OCI-M2 (cell line): Measurements from ENCODE around the gene WNT16.
"Not testable (repeated sequence)": the region's sequence is repeated elsewhere in the genome, so short reads cannot be mapped to it uniquely, and the experiment has no call there.

Experiments used
- DNase-seq: peaks from one replicate; lab custom pipeline; 2025; ENCODE audit not compliant: unreplicated experiment; lab: John Stamatoyannopoulos, UW

The WNT16 gene

DNA sequence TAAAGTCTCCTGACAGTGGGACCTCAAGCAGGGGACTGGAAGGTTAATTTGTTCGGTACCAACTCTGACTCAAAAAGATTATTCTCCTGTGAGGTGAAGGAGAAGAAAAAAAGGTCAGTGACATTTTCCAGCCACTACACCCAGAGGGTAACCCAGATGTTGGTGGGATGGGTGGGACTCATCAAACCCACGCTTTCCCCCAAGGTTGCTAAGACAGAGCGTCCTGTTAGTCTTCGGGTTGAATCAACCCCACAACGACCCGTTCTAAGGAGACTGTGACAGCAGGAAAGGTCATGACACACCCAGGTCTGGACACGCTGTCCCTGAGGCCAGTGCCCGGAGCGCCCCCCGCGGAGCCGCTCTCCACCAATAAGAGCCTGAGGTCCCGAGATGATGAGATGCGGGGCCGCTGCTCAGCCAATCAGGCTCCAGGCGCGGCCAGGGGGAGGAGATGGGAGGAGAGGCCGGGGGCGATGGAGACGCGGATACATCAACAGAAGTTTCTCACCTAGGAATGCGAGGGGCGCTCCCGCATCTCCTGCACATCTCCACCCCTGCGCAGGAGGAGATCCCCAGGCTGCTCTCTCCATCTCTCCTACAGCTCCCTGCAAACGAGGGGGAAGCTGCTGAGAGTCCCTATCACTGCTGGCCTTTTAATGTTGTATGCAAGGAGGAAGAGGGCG lies at the start of gene WNT16:
Gene WNT16, plus strand, starts transcription at position 493 of the 683 bp plus-strand sequence. CDS start 293 bp downstream, outside the sequence.
- no peak for DNase-seq

DNA sequence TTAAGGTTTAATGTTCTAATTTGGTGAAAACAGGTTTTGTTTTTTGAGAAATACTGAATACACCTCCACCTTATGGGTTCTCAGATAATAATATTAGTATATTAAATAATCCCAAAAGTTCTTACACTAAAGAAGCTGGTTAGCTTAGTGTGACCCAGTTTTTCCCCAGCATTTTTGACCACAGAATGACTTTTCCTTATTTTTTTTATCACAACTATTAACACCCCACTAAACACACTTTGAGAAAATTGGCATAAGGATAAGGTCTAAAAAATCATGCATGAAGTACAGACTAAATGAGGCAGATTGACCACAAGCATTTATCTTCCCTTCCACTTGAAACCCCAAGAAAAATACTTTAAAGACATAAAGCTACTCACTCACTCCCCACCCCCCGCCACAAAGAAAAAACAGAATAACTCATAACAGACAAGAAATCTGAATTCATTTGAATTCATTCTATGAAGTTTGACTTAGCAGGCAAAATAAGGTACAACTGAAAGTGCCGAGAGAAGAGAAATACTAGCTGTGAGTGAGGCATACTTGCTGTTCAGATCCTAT lies 49.7 kb upstream of the WNT16 start:
- no peak for DNase-seq

DNA sequence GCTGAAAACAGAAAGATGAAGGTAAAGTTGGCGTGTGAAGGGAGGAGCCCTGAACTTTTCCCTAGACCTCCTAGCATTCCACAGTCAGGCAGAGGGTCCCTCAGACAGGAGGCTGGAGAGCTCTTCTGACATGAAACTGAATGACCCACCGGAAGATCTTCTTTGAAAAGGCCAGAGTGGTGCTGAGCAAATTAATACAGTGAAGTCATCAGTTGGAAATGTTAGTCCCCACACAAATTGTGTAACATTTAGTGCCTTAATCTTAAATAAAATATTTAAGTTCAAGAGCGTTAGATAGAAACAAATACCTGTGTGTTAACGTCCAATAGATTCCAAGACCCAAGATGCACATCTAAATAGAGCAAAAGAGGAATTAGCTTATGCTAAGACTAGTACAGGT lies 49.0 kb upstream of the WNT16 start:
- no peak for DNase-seq

GRCh38 chr7:121280656-121281055 lies 48.1 kb upstream of the WNT16 start:
- no peak for DNase-seq

DNA sequence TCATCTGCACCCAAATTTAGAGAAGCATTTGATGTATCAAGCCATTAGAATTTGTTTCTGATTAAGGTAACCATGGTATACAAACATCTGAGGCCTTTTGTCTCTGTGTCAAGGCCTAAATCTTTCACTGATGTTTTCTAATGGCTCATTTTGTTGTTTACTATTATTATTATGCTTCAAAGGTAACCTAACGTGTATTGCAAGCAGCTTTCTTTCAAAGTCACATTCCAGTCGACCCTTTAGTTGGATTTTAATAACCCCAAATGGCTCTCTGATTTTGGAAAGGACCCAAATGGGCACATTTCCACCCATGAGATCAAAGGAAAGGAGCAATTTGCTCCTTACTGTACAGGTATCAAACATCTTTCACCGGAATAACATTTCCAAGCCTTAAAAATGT lies 46.7 kb upstream of the WNT16 start:
- no peak for DNase-seq

GRCh38 chr7:121285066-121285667 lies 43.6 kb upstream of the WNT16 start:
- DNase-seq, result no peak

- no peak for DNase-seq
Observed at GRCh38 chr7:121286186-121286585, 42.6 kb upstream of the WNT16 start.

- DNase-seq, result no peak
Observed at GRCh38 chr7:121286742-121287734, 41.8 kb upstream of the WNT16 start.

GRCh38 chr7:121288894-121289293 lies 39.9 kb upstream of the WNT16 start:
- DNase-seq, result no peak

DNA sequence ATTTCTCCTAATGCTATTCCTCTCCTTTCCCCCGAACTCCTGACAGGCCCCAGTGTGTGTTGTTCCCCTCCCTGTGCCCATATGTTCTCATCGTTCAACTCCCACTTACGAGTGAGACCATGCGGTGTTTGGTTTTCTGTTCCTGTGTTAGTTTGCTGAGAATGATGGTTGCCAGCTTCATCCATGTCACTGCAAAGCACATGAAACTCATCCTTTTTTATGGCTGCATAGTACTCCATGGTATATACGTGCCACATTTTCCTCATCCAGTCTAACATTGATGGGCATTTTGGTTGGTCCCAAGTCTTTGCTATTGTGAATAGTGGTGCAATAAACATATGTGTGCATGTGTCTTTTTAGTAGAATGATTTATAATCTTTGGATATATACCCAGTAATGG lies 38.9 kb upstream of the WNT16 start:
- not testable (repeated sequence) for DNase-seq

DNA sequence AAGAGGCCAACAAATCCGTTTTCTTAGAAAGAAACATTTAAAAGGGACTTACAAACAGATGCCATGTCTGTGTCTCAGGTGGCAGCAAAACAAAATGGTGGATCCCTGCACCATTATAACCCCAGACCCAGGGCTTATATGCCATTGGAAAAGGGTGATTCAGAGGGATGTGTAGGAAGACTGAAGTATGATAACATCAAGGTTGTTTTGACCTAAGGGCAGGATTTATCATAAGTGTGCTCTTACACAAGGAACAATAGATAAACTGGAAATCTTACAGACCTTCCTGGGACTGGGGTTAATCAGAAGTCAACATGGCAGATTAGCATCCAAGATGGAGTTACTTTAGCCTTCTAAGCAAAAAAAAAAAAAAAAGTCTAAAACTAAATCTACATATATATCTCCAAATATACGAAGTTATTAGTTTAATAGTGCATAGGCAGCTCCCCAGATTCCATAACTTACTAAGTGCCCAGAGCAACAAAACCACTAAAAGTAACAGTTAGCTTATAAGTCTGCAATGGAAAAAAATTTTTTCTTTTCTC lies 34.3 kb upstream of the WNT16 start:
- no peak for DNase-seq

GRCh38 chr7:121297843-121298242 lies 31.0 kb upstream of the WNT16 start:
- DNase-seq, result no peak

GRCh38 chr7:121298831-121299239 lies 30.0 kb upstream of the WNT16 start:
- DNase-seq, result no peak

GRCh38 chr7:121300685-121301420 lies 27.9 kb upstream of the WNT16 start:
- DNase-seq, result no peak

- no peak for DNase-seq
Observed at GRCh38 chr7:121301446-121302213, 27.2 kb upstream of the WNT16 start.

- no peak for DNase-seq
Observed at GRCh38 chr7:121302214-121302745, 26.5 kb upstream of the WNT16 start.

DNA sequence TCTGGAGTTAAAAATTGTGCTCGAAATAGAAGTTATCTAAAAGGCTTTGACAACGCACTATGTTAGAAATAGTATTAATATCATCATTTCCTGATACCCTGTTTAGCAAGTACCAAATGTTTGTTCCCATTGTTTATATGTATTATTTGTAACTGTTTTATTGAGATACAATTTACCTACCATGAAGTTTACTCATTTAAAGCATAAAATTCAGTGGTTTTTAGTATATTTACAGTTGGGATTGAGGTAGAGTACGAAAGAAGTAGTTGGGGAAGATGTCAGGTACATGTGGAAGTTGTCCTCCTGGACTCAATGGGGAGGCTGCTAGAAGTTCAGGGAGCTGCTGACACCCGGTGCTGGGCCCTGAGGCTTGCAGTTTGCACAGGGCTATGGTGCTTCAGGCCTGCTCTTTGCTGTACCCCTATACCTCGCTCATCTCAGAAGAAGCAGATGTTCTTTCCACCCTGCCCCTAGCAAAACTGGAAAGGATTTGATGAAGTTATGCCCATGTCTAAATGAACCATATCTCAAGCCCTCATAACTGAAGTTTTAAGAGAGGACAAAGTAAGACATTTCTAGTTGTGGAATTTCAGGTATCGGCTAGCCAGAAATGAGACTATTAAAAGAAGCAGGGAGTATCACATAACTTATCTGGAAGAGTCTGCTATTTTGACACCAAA lies 25.2 kb upstream of the WNT16 start:
- no peak for DNase-seq

GRCh38 chr7:121304102-121304658 lies 24.6 kb upstream of the WNT16 start:
- DNase-seq, result no peak
